GM23338 (cell line): ENCODE data around the gene GNPTAB. TPM values are rescaled to one million over a fixed set of nuclear protein-coding genes. Genes with fewer than 3 reads are reported as not detected.

ENCODE experiments used
- ATAC-seq: fragments of 200-7000 bp; cut with Tn5 transposase; 3 replicates; pipeline ENCODE4 v1.9.1; 2020
- DNase-seq: peaks from one replicate; pipeline ENCODE4 v3.0.0-alpha.2; 2015; ENCODE audit warnings: low spot score
- H2AFZ ChIP-seq: fragments of 200-600 bp; sonication (generic); 2 replicates; pipeline ENCODE4 v1.8.0; 2016; ENCODE audit warnings: antibody characterized with exemption, mild to moderate bottlenecking, moderate library complexity
- H3F3A ChIP-seq: fragments of 200-600 bp; sonication (generic); replicated peaks from 2 replicates; pipeline ENCODE4 v1.8.0; 2017; ENCODE audit warnings: antibody characterized with exemption, mixed run types, low read depth
- H3K27ac ChIP-seq: fragments of 200-600 bp; sonication (generic); 2 replicates; pipeline ENCODE4 v1.6.1; 2016; ENCODE audit warnings: low read depth
- H3K27me3 ChIP-seq: fragments of 200-600 bp; sonication (generic); 2 replicates; pipeline ENCODE4 v1.8.0; 2016; ENCODE audit warnings: mild to moderate bottlenecking, mixed run types, moderate library complexity; ENCODE audit not compliant: insufficient read depth
- H3K36me3 ChIP-seq: fragments of 200-600 bp; sonication (generic); 2 replicates; pipeline ENCODE4 v1.8.0; 2016; ENCODE audit warnings: mild to moderate bottlenecking; ENCODE audit not compliant: insufficient read depth
- H3K4me1 ChIP-seq: fragments of 200-600 bp; sonication (generic); 2 replicates; pipeline ENCODE4 v1.8.0; 2016; ENCODE audit warnings: mild to moderate bottlenecking, moderate library complexity; ENCODE audit not compliant: insufficient read depth
- H3K4me2 ChIP-seq: fragments of 200-600 bp; sonication (generic); 2 replicates; pipeline ENCODE4 v1.7.1; 2017; ENCODE audit warnings: mixed run types
- H3K4me3 ChIP-seq: fragments of 200-600 bp; sonication (generic); 2 replicates; pipeline ENCODE4 v1.6.1; 2016; ENCODE audit warnings: mixed run types
- H3K79me2 ChIP-seq: fragments of 200-600 bp; sonication (generic); replicated peaks from 2 replicates; pipeline ENCODE4 v1.8.0; 2017; ENCODE audit warnings: mild to moderate bottlenecking; ENCODE audit not compliant: insufficient read depth
- H3K9me2 ChIP-seq: fragments of 200-600 bp; sonication (generic); 2 replicates; pipeline ENCODE4 v1.8.0; 2017; ENCODE audit not compliant: insufficient read depth
- H4K20me1 ChIP-seq: fragments of 200-600 bp; sonication (generic); replicated peaks from 2 replicates; pipeline ENCODE4 v1.8.0; 2017; ENCODE audit warnings: mild to moderate bottlenecking; ENCODE audit not compliant: insufficient read depth
- H3K27ac Mint-ChIP-seq: 2 replicates; pipeline ENCODE4 v1.8.0; 2020; ENCODE audit warnings: inconsistent platforms, mild to moderate bottlenecking, moderate library complexity, mixed read lengths
- H3K27me3 Mint-ChIP-seq: 3 replicates; pipeline ENCODE4 v1.8.0; 2022; ENCODE audit warnings: low read depth, mild to moderate bottlenecking, moderate library complexity, mixed read lengths, inconsistent platforms; ENCODE audit not compliant: insufficient read depth, poor library complexity
- H3K36me3 Mint-ChIP-seq: 3 replicates; pipeline ENCODE4 v1.8.0; 2021; ENCODE audit warnings: low read depth, mild to moderate bottlenecking, inconsistent platforms, moderate library complexity, mixed read lengths
- H3K4me1 Mint-ChIP-seq: 3 replicates; pipeline ENCODE4 v1.8.0; 2020; ENCODE audit warnings: mild to moderate bottlenecking, inconsistent platforms, mixed read lengths
- H3K4me3 Mint-ChIP-seq: 3 replicates; pipeline ENCODE4 v1.8.0; 2021; ENCODE audit warnings: moderate library complexity, mild to moderate bottlenecking, inconsistent platforms, mixed read lengths
- H3K9me3 Mint-ChIP-seq: 3 replicates; pipeline ENCODE4 v1.8.0; 2020; ENCODE audit warnings: moderate library complexity, mild to moderate bottlenecking, inconsistent platforms, mixed read lengths
- CREB1 ChIP-seq: fragments of 250-450 bp; sonication (Bioruptor Pico); IDR thresholded peaks from 2 replicates; pipeline ENCODE4 v1.5.0; 2020; ENCODE audit warnings: low read depth, mild to moderate bottlenecking, moderate library complexity
- ETS1 ChIP-seq: IDR thresholded peaks from 2 replicates; pipeline ENCODE4 v1.6.1; 2016; ENCODE audit warnings: antibody characterized with exemption
- JUNB ChIP-seq: IDR thresholded peaks from one replicate; pipeline ENCODE4 v1.6.1; 2016; ENCODE audit warnings: antibody characterized with exemption; ENCODE audit not compliant: unreplicated experiment
- NANOG ChIP-seq: IDR thresholded peaks from 2 replicates; pipeline ENCODE4 v1.6.1; 2016; ENCODE audit warnings: antibody characterized with exemption, borderline replicate concordance
- POLR2AphosphoS5 ChIP-seq: IDR thresholded peaks from 2 replicates; pipeline ENCODE4 v1.6.1; 2016; ENCODE audit warnings: antibody characterized with exemption, low read depth
- REST ChIP-seq: IDR thresholded peaks from one replicate; pipeline ENCODE4 v1.6.1; 2018; ENCODE audit warnings: antibody characterized with exemption; ENCODE audit not compliant: unreplicated experiment
- STAT1 ChIP-seq: IDR thresholded peaks from one replicate; pipeline ENCODE4 v1.6.1; 2016; ENCODE audit warnings: antibody characterized with exemption; ENCODE audit not compliant: unreplicated experiment
- polyA plus RNA-seq: library from polyadenylated mRNA; unstranded; fragments of >200 nt; fragmentation: Nextera tagmentation; extraction: Ambion mirVana; gene quantifications from 2 replicates; pipeline ENCODE4 v1.2.1, GENCODE V29; 2016
- total RNA-seq: library from RNA; depleted of rRNA; stranded (reverse); fragments of >200 nt; shearing (Covaris generic); gene quantifications from 2 replicates; pipeline ENCODE4 v1.2.3, GENCODE V29; 2014

Gene GNPTAB
- total and polyA plus RNA-seq, 2 experiments from 2014 or later, result 23.6 to 58.3 TPM

GRCh38 chr12:101829639-101830366, 956 bp downstream of the GNPTAB start (continued):
- TF ChIP-seq CREB1 (no peak), ETS1 (no peak), POLR2AphosphoS5 (no peak), STAT1 (no peak), NANOG (no peak)

DNA sequence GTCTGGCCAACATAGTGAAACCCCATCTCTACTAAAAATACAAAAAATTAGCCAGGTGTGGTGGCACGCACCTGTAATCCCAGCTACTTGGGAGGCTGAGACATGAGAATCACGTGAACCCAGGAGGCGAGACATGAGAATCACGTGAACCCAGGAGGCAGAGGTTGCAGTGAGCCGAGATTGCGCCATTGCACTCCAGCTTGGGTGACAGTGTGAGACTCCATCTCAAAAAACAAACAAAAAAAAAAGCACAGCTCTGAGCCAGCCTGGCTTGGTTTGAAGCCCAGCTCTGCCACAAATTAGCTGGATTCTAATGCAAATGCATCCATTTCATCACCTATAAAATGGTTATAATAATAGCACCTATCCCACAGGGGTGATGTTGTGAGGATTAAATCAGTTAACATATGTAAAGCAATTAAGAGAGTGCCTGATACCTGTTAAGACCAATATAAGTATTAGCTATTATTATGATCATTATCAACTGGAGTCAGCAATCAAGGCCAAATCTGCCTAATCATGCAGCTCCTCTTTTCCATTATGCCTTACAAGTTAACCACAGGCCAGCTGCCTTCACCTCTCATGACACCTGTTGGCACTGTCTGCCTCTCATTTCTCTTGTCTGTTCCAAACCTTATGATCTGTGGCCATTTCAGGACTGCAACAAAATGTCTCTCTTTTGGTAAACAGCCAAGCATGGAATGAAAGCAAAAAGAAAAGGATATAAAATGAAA, 2.1 kb downstream of the GNPTAB start:
- Histone ChIP-seq H2AFZ (no peak overlapping the region), H3K4me2 (peak overlapping the region; percentile 94), H3K27ac (peak overlapping the region; percentile 77), H3K9me2 (no peaks in the 10 kb centered on the region), H3K36me3 (no peaks in the 10 kb centered on the region), H3K79me2 (peaks cover 63% of the 10 kb centered on the region), H3K27me3 (no peaks in the 10 kb centered on the region), H3F3A (no peaks in the 10 kb centered on the region), H4K20me1 (no peaks in the 10 kb centered on the region), H3K4me3 (peak overlapping the region; percentile 98), H3K4me1 (peaks cover 38% of the 10 kb centered on the region)
- Mint-ChIP-seq H3K36me3 (no peaks in the 10 kb centered on the region; the same call in 2 of the 3 replicates), H3K4me3 (peak overlapping the region; percentile 97), H3K9me3 (no peaks in the 10 kb centered on the region; the same call in 2 of the 3 replicates), H3K4me1 (peaks cover 36% of the 10 kb centered on the region), H3K27ac (peak overlapping the region; percentile 80), H3K27me3 (peaks cover 2% of the 10 kb centered on the region)
- peak; percentile 61 for TF ChIP-seq NANOG
- TF ChIP-seq POLR2AphosphoS5, result no peak
- DNase-seq, result no peak
- no peak for ATAC-seq

- H3K27me3 Mint-ChIP-seq, result peaks cover 2% of the 10 kb centered on the region
- H3K79me2 ChIP-seq, result peaks cover 78% of the 10 kb centered on the region
- peak overlapping the region; percentile 64 for H3K27ac Mint-ChIP-seq
- peaks cover 46% of the 10 kb centered on the region for H3K4me1 Mint-ChIP-seq
- ATAC-seq (no peak), DNase-seq (no peak)
- H3K27ac ChIP-seq, result peak overlapping the region; percentile 40; the same call in 1 of the 2 replicates
- H3K4me2 ChIP-seq, result 0 out of 2 replicates have a peak overlapping the region, but pooled peaks have one; percentile 15
- H3K27me3 ChIP-seq, result no peaks in the 10 kb centered on the region
- no peaks in the 10 kb centered on the region for H3K36me3 ChIP-seq
- H3K4me3 ChIP-seq, result no peak overlapping the region
- H3K36me3 Mint-ChIP-seq, result no peaks in the 10 kb centered on the region; the same call in 2 of the 3 replicates
- H4K20me1 ChIP-seq, result no peaks in the 10 kb centered on the region
- no peaks in the 10 kb centered on the region for H3K9me2 ChIP-seq
- no peaks in the 10 kb centered on the region for H3F3A ChIP-seq
- H2AFZ ChIP-seq, result no peak overlapping the region
- no peaks in the 10 kb centered on the region; the same call in 2 of the 3 replicates for H3K9me3 Mint-ChIP-seq
- no peak overlapping the region for H3K4me3 Mint-ChIP-seq
- H3K4me1 ChIP-seq, result peaks cover 56% of the 10 kb centered on the region
- TF ChIP-seq REST (no peak), JUNB (no peak), POLR2AphosphoS5 (no peak), CREB1 (no peak)
Observed at GRCh38 chr12:101826766-101827368, 3.9 kb downstream of the GNPTAB start.
